Activated T-helper 17 cell treated with anti-CD3 and anti-CD28 coated beads, Interleukin-2, amount 50 U/mL, for 72 hours (primary cell): Measurements from ENCODE around the gene TMEM184C. TPM values are rescaled to one million over a fixed set of nuclear protein-coding genes. Genes with fewer than 3 reads are reported as not detected.

Source experiments
- ATAC-seq: fragments of 150-1000 bp; cut with Tn5 transposase; replicated peaks from 2 replicates; pipeline ENCODE4 v1.10.0; 2021; ENCODE audit warnings: mild to moderate bottlenecking, moderate library complexity
- H3K27ac Mint-ChIP-seq: one replicate; pipeline ENCODE4 v1.8.0; 2022; ENCODE audit warnings: mixed read lengths
- H3K27me3 Mint-ChIP-seq: one replicate; pipeline ENCODE4 v1.8.0; 2022; ENCODE audit warnings: mixed read lengths
- H3K36me3 Mint-ChIP-seq: one replicate; pipeline ENCODE4 v1.8.0; 2022; ENCODE audit warnings: low read depth, mild to moderate bottlenecking, mixed read lengths
- H3K4me1 Mint-ChIP-seq: one replicate; pipeline ENCODE4 v1.8.0; 2022; ENCODE audit warnings: mixed read lengths
- H3K4me3 Mint-ChIP-seq: one replicate; pipeline ENCODE4 v1.8.0; 2022; ENCODE audit warnings: mild to moderate bottlenecking, mixed read lengths
- H3K9me3 Mint-ChIP-seq: one replicate; pipeline ENCODE4 v1.8.0; 2022; ENCODE audit warnings: mixed read lengths
- total RNA-seq, 2 donors: library from RNA; stranded (reverse); gene quantifications; one replicate each; pipeline ENCODE4 v1.2.3, GENCODE V29; 2022

The TMEM184C gene
- total RNA-seq, 2 donors from 2014 or later = 14.1 to 18.9 TPM

DNA sequence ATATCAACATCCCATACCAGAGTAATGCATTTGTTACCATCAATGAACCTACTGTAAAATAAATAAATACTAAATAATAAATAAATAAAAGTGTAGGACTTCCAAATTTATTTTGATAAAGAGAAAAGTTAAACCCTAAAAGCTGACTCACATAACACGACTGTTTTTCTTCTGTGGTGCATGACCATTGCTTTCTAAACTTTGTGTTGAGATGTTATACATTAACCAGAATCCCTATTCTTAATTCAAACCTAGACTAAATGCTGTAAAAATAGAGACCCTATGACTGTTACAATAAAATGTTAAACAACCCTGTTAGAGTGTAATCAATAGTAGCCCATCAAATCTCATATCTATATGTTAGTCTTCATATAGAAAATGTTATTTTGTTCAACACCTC lies 87.6 kb downstream of the TMEM184C start:
- no peaks in the 10 kb centered on the region for H3K4me1 Mint-ChIP-seq

DNA sequence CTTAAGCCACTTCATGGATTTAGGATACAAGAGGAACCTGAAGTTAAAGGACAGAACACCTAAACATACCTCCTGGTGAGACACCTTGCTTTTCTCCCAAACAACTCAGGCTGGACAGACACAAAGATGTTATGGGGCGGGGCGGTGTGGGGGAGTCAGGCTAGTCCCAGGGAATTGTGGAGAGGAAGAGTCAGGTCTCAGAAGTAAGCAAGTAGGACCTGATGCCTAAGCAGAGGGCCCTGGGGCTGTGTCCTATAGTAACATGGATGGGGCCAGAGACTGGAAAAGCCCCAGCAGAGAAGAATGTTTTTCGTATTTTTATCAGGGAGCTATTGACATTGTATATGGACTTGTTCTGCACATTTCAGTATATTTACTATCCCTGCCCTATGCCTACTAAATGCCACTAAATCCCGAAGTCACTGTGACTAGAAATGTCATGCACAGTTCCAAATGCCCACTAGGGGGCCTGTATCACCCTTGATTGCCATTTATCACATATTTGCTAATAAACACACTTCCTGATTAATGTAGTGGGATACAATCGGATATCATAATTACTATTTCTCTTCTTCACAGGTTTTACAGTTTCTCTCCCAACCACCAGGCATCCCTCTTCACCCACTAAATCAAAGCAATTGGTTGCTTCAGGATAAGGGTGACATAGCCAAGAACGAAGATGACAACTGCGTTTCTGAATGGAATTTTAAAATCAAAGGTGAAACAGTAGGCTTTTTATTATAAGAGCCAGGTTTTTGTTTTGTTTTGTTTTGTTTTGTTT lies 90.9 kb downstream of the TMEM184C start:
- H3K9me3 Mint-ChIP-seq = no peaks in the 10 kb centered on the region
- H3K36me3 Mint-ChIP-seq = no peaks in the 10 kb centered on the region
- peaks cover under 1% of the 10 kb centered on the region for H3K27me3 Mint-ChIP-seq
- H3K4me1 Mint-ChIP-seq = no peaks in the 10 kb centered on the region
- peak; percentile 44 for ATAC-seq
- no peak overlapping the region for H3K27ac Mint-ChIP-seq
- H3K4me3 Mint-ChIP-seq = no peak overlapping the region

More for the DNA sequence above, 87.6 kb downstream of the TMEM184C start:
- no peak overlapping the region for H3K27ac Mint-ChIP-seq
- no peaks in the 10 kb centered on the region for H3K9me3 Mint-ChIP-seq
- H3K27me3 Mint-ChIP-seq = no peaks in the 10 kb centered on the region
- no peak overlapping the region for H3K4me3 Mint-ChIP-seq
- no peak for ATAC-seq
- no peaks in the 10 kb centered on the region for H3K36me3 Mint-ChIP-seq

DNA sequence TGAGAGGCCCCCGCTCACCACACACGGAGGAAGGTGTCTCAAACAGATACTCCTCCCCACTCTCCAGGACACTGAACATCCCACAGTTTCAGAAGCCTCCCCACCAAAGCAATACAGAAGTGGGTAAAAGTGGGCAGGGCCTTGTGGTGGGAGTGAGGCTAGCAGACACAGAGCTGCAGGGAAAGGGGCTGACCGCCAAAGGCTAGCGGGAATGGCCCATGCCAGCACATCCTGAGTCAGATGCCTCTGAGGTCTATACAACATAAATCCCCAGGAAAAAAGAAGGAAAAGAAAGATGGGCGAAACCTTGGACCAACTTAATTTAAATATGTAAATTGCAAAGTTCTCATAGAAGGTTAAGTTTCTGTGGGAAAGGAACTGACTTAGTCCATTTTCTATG lies 92.8 kb downstream of the TMEM184C start:
- peak overlapping the region; percentile 44 for H3K27ac Mint-ChIP-seq
- H3K4me3 Mint-ChIP-seq = no peak overlapping the region
- no peaks in the 10 kb centered on the region for H3K36me3 Mint-ChIP-seq
- H3K9me3 Mint-ChIP-seq = no peaks in the 10 kb centered on the region
- no peak for ATAC-seq
- H3K27me3 Mint-ChIP-seq = peaks cover 4% of the 10 kb centered on the region
- H3K4me1 Mint-ChIP-seq = no peaks in the 10 kb centered on the region

DNA sequence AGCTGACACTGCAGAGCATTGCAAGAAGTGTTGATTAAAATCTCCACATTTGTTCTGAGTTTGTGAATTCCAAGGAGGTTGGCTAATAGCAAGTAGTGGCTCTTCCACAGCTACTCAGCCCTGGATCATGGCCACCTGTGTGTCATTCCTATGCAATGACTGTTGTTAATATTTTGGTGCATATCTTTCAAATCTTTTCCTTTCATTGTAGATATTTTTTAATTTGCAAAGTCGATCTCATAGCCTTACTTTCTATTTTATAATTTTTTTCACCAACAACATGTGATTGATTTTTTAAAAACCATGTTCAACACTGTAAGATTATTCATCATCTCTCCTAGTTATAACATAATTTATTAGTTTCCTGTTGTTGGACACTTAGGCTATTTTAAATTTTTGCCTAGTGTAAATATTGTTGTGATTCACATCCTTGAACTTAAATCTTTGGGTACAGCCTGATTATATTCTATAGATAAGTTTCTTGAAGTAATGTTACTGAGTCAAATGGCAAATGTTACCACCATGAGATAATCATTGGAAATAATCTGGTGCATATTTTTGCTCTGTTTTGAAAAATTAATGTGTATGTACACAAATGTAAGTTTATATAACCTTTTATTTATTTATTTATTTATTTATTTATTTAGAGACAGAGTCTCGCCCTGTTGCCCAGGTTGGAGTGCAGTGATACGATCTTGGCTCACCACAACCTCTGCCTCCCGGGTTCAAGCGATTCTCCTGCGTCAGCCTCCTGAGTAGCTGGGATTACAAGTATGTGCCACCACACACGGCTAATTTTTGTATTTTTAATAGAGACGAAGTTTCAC lies 97.6 kb downstream of the TMEM184C start:
- H3K36me3 Mint-ChIP-seq = no peaks in the 10 kb centered on the region
- H3K4me1 Mint-ChIP-seq = no peaks in the 10 kb centered on the region
- H3K27ac Mint-ChIP-seq = no peak overlapping the region
- no peak overlapping the region for H3K4me3 Mint-ChIP-seq
- no peak for ATAC-seq
- H3K27me3 Mint-ChIP-seq = peaks cover 11% of the 10 kb centered on the region
- no peaks in the 10 kb centered on the region for H3K9me3 Mint-ChIP-seq

DNA sequence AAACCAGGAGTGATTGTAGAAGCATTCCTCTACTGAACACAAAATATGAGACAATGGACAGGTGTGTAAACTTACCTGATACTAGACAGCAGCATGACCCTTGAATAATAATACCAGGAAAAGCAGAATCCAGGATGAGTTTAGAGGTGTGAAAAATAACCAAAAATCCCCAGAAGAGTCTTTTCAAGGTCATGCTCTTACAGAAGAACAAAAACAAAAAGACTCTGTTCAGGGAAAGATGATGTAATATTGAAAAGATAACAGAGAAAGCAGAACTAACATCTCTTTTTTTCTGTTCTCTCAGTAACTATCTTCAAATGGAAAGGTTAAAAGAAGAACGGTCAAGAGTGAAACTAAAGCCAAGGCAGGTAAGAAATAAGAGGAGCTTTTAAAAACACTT lies 100.7 kb downstream of the TMEM184C start:
- H3K4me3 Mint-ChIP-seq = no peak overlapping the region
- no peaks in the 10 kb centered on the region for H3K4me1 Mint-ChIP-seq
- no peaks in the 10 kb centered on the region for H3K9me3 Mint-ChIP-seq
- ATAC-seq = peak; percentile 24
- peaks cover 11% of the 10 kb centered on the region for H3K27me3 Mint-ChIP-seq
- no peak overlapping the region for H3K27ac Mint-ChIP-seq
- H3K36me3 Mint-ChIP-seq = no peaks in the 10 kb centered on the region

Other genes with a start within 250 kb of the TMEM184C start
- gene EDNRA, start 136.3 kb upstream of the TMEM184C start, total RNA-seq = not detected
- gene PRMT9, start 66.8 kb downstream of the TMEM184C start, total RNA-seq = 1 to 10 TPM; 5.9 to 7.5 TPM
- 10 to 100 TPM; 11.1 to 14.7 TPM for gene ARHGAP10, start 114.7 kb downstream of the TMEM184C start, total RNA-seq